DMS79 (cell line): ENCODE data around the gene GMPR.
A peak's percentile ranks its signal among the peaks of the same experiment; 100 is the strongest.

ENCODE experiments used
- DNase-seq: peaks from one replicate; lab custom pipeline; 2025; lab: John Stamatoyannopoulos, UW

GMPR gene

GRCh38 chr6:16238057-16238962 is at the start of gene GMPR:
Gene GMPR (plus strand): TSS chr6:16238587. CDS start chr6:16238694, 107 bp downstream.
- no peak for DNase-seq

GRCh38 chr6:16190214-16190613 is 48.2 kb upstream of the GMPR start:
- no peak for DNase-seq

GRCh38 chr6:16196260-16196983 is 42.0 kb upstream of the GMPR start:
- no peak for DNase-seq

GRCh38 chr6:16196984-16197546 is 41.3 kb upstream of the GMPR start:
- DNase-seq: no peak

GRCh38 chr6:16198061-16198705 is 40.2 kb upstream of the GMPR start:
- no peak for DNase-seq

- DNase-seq: no peak
Observed at GRCh38 chr6:16199804-16200203, 38.6 kb upstream of the GMPR start.

- DNase-seq: peak; percentile 62
Observed at GRCh38 chr6:16200321-16200883, 38.0 kb upstream of the GMPR start.

GRCh38 chr6:16201706-16202105 is 36.7 kb upstream of the GMPR start:
- DNase-seq: no peak

GRCh38 chr6:16204653-16205376 is 33.6 kb upstream of the GMPR start:
- DNase-seq: no peak

GRCh38 chr6:16205377-16206144 is 32.8 kb upstream of the GMPR start:
- no peak for DNase-seq

- DNase-seq: no peak
Observed at GRCh38 chr6:16206595-16207037, 31.8 kb upstream of the GMPR start.

GRCh38 chr6:16208989-16209388 is 29.4 kb upstream of the GMPR start:
- no peak for DNase-seq

GRCh38 chr6:16209539-16209938 is 28.8 kb upstream of the GMPR start:
- no peak for DNase-seq

- no peak for DNase-seq
Observed at GRCh38 chr6:16212276-16212675, 26.1 kb upstream of the GMPR start.

- no peak for DNase-seq
Observed at GRCh38 chr6:16216501-16217155, 21.8 kb upstream of the GMPR start.

GRCh38 chr6:16217156-16217721 is 21.1 kb upstream of the GMPR start:
- no peak for DNase-seq

GRCh38 chr6:16222826-16223225 is 15.6 kb upstream of the GMPR start:
- no peak for DNase-seq

- DNase-seq: no peak
Observed at GRCh38 chr6:16223362-16223761, 15.0 kb upstream of the GMPR start.

- DNase-seq: no peak
Observed at GRCh38 chr6:16224409-16224808, 14.0 kb upstream of the GMPR start.
